HG03045 (cell line): ENCODE results near the gene VASH1.

ENCODE experiments used
- ATAC-seq: cut with Tn5 transposase; IDR thresholded peaks from one replicate; pipeline ENCODE4 v1.9.1; 2021; ENCODE audit warnings: mild to moderate bottlenecking, moderate library complexity; ENCODE audit not compliant: unreplicated experiment

The VASH1 gene

GRCh38 chr14:76827696-76828296 is 66.5 kb downstream of the VASH1 start:
- ATAC-seq: no peak

GRCh38 chr14:76828339-76829012 is 67.2 kb downstream of the VASH1 start:
- ATAC-seq: no peak

GRCh38 chr14:76829013-76829365 is 67.7 kb downstream of the VASH1 start:
- no peak for ATAC-seq

- ATAC-seq: no peak
These were observed 68.6 kb downstream of the VASH1 start for GRCh38 chr14:76829650-76830421.

- no peak for ATAC-seq
These were observed 69.3 kb downstream of the VASH1 start for GRCh38 chr14:76830556-76830955.

GRCh38 chr14:76832503-76832988 is 71.3 kb downstream of the VASH1 start:
- ATAC-seq: no peak
